GM18505 (cell line): Measurements from ENCODE around the gene SFSWAP.
"Not testable (repeated sequence)": the region's sequence is repeated elsewhere in the genome, so short reads cannot be mapped to it uniquely, and the experiment has no call there.

Experiments used
- ATAC-seq: cut with Tn5 transposase; IDR thresholded peaks from one replicate; pipeline ENCODE4 v1.9.1; 2021; ENCODE audit not compliant: unreplicated experiment
- POLR2A ChIP-seq: IDR thresholded peaks from 4 replicates; pipeline ENCODE4 v1.6.1; 2011; ENCODE audit warnings: borderline replicate concordance; ENCODE audit not compliant: insufficient read depth, insufficient read length; ENCODE audit errors: extremely low read depth

SFSWAP gene

DNA sequence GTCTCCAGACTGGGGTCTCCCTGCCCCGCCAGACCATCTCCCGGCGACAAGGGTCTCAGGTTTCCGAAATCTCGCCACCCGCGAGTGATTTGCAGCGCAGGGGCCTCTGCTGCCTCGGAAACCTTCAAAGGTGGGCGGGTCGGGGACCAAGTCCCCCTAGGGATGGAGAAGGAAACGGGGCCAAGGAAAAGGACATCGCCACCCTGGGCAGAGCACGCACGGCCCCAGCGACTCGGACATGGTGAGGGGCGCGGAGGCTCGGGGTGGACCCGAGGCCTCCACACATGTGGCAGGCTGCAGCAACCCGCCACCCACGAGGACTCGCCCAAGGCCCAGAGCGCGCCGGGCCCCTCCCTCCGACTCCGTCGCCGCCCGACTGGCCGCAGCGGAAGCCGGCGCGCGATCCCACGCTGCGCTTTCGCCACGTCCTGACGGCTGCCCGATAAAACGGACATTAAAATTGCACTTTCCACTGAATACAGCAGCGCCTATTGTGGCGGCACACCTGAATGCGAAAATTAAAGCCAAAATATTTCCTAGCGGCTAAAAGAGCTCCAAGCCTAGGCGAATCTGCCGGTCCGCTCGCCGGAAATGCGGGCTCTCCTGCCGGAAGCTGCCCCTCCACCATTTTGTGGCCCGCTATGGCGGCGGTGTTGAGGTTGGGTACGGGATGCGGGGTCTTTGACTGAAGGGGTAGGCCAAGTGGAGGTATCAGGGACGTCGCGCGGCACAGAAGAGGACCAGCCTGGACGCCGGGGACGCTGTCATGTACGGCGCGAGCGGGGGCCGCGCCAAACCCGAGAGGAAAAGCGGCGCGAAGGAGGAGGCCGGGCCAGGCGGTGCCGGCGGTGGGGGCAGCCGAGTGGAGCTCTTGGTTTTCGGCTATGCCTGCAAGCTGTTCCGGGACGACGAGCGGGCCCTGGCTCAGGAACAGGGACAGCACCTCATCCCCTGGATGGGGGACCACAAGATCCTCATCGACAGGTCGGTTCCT is at the start of gene SFSWAP:
Gene SFSWAP, plus strand, starts transcription at position 627 of the 994 bp plus-strand sequence. Its CDS starts 140 bp downstream, at position 767.
- peak; percentile 75 for TF ChIP-seq POLR2A
- ATAC-seq = peak; percentile 91

DNA sequence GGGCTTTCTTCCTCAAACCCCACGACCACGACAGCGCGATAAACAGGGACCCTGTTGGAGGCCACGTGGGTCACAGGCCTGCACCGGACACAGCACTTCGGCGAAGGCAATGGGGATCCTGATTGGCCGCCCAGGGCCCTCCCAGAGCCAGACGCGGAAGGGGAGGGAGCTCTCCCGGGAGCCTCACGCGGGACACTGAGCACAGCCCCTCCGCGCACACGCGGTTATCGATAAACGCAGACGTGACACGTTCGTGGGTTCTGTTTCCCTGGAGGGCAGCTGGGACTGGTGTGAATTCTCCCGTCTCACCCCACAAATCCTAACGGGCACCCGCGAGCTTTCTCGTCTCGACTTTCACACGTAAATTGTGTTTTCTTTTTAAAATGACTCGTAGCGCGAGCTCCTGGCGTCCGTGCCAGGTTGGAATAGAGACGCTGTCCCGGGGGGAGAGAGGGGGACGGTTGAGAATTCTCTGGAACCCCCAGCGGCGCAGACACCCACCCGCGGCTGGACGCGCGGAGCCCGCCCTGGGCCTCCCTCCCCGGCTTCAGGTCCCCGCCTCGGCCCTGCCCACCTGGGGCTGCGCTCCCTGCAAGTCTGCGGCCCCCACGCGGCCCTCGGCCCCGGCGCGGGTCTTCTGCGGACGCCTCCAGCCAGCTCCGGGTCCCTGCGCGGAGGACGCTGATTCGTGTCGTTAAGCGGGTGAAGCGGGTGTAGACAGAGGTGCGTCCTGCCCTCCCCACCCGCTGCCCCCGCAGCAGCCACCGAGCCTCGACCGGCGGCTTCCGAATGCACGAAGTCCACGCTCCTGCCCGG is 49.5 kb upstream of the SFSWAP start:
- ATAC-seq = not testable (repeated sequence)

DNA sequence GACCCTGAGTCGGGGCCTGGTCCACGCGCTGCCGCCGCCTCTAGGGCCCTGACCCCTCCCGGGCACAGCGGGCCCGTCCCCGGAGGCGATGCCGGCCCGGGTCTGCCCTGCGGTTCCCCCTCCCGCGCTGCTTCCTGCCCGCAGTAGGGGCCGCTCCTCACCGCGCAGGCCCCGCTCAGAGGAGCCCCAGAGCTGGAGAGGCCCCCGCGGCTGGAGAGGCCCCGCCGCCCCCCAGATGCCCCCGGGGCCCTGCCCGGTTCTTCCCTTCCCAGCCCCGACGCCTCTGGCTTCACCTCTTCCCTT is 49.0 kb upstream of the SFSWAP start:
- ATAC-seq = not testable (repeated sequence)

DNA sequence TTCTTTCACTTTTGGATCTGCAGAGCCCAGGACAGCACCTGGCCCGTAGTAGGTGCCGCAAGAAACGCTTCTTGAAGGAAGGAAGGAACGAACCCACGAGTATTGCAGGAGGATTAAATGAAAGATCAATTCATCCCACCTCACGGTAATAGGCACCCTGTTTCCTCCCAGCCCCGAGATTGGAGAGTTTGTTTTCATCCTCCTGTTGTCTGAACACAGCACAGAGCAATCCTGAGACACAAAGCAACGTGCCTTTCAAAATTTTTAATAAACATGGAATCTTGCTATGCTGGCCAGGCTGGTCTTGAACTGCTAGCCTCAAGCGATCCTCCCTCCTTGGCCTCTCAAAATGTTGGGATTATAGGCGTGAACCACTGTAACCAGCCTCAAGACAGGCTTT is 48.5 kb upstream of the SFSWAP start:
- ATAC-seq = not testable (repeated sequence)

DNA sequence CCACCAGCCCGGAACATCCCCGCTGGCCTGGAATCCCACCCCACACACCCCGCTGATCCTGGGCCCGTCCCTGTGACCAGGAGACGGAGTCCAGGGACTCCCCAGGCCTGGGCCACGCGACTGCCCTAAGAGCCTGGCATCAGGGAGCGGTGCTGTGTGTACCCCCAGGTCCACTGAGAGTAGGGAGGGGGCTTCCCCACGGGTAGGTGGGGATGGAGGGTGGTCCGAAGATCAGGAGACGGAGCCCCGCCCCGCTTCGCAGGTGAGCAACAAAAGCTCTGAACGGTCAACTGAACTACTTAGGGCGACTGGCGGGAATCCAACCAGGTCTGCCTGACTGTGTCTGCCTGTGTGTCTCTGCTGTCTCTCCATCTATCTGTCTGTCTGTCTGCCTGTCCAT is 45.2 kb upstream of the SFSWAP start:
- ATAC-seq = not testable (repeated sequence)

DNA sequence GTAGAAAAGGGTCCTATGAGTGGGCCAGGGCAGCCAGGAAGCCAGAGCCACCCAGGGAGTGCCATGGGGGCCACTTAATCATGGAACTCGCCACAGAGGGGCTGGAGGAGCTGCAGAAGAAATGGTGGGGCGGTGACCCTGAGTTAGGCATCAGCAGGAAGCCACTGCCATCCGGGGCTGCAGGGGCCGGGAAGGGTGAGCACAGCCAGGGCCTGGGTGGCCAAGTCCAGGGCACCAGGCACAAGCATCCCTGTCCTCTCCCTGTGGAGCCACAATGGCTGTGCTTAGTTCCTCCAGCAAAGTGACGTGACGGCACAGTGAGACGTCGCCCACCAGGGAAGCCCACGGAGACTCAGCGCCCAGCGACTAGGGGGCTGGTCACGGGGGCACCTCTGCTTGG is 44.4 kb upstream of the SFSWAP start:
- not testable (repeated sequence) for ATAC-seq

DNA sequence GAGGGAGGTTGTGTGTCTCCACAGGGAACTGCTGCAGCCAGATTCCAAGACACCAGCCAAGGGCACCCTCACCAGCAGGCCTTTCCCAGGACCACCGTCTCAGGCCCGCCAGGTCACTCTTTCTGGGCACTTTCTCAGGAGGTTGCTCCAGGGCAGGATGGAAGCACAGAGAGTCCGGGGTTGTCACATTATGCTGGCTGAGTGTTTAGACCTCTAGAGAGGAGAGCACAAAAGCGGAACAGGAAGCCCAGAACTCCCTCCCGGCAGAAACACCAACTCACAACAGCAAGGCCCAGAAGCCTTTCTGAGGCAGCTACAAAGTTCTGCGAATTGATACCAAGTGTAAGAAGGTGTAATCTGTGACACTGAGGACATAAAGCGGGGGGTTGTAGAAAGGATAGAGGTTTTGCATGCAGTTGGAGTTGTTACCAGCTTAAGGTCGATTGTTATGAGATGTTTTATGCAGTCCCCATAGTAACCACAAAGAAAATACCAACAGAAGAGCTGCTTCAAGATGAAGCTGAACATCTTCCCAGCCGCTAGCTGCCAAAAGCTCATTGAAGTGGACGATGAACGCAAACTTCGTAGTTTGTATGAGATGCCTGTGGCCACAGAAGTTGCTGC is 43.8 kb upstream of the SFSWAP start:
- not testable (repeated sequence) for ATAC-seq

DNA sequence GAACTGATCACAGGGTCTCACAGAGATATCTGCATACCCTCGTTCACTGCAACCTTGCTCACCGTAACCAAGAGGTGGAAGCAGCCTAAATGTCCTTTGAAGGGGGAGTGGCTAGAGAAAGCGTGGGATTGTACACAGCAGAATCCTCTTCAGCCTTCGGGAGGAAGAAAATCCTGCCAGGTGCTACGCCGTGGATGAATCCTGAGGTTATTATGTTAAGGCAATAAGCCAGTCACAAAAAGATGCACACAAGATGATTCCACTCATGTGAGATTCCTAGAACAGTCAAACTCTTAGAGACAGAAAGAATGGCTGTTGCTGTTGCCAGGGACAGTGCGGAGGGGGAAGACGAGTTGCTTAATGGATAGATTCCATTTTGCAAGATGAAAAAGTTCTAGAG is 39.6 kb upstream of the SFSWAP start:
- no peak for ATAC-seq
- no peak for TF ChIP-seq POLR2A

DNA sequence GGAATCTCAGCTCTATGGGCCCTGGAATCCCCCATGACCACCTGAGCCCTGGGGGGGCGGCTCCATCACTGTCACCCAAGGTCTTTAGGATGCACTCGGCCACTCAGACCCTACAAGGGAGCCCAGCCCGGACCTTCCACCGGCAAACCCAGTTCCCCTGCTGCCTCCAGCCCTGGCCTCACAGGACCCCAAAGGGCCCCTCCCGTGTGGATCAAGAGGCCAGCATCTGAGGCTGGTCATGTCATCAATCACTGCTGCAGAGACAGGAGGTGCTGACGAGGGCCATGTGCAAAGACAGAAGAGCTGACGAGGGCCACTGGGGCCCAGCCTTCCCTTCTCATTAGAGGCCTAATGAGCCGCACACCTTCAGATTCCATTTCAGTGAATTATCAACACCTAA is 39.0 kb upstream of the SFSWAP start:
- ATAC-seq = no peak

DNA sequence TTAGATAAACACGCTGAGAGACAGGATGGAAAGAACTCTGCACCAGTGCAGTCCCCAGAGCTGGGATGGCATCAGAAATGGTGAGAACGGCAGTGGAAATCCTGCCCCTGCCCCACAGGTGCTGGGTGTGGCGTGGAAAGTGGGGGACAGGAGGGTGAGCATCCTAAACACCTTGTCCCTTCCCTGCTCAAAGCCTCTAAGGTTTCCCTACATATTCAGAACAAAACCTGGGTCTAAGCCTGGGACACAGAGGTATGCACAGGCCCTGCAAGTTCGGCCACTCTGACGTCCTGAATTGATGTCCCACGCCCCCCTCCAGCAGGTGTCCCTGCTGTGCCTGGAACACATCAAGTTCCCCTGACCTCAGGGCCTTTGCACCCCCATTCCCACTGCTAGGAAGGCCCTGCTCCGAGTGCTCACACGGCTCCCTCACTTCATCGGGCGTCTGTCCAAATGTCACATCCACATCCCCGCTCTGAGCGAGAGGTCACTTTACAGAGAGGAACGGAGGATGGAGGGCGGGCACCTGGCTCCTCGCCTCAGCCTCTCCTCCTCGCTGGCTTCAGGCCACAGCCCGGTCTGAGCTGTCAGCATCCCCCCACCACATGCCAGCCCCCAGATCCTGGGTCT is 38.5 kb upstream of the SFSWAP start:
- TF ChIP-seq POLR2A = no peak
- no peak for ATAC-seq

More for the DNA sequence above, 39.0 kb upstream of the SFSWAP start:
- no peak for TF ChIP-seq POLR2A

DNA sequence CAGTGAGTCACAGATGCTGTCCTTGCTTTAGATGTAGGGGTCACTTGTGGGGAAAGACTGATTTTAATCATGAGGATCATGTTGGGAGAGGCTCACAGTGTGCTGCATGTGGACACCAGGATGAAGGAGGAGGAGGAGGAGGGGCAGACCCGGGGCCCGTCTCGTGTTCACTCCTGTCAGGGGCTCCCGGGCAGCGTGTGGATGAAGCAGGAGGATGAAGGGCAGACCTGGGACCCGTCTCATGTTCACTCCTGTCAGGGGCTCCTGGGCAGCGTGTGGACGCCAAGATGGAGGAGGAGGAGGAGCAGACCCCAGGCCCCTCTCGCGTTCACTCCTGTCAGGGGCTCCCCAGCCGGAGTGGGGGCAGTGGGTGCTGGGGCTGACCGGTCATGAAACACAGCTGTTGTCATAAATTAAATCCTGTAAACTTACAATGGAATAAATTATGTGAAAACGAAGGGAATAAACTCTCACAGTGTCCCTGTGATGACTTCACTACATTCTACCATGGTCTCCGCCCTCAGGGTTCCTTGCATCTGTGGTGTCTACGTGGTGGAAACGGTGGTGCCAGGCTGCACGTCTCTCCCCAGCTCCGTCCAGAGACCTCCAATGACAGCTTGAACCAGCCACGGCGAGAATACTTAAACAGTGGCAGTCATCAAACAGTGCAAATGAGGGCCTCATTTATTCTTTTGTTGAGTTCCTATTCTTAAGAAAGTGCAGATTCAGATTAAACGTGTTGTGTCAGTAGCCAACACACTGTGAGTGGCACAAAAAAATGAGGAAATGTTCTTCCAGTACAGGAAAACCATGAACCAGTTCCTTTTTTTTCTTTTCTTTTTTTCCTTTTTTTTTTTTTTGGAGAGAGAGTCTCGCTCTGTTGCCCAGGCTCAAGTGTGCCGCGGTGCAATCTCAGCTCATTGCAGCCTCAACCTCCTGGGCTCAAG is 37.7 kb upstream of the SFSWAP start:
- TF ChIP-seq POLR2A = no peak
- no peak for ATAC-seq

DNA sequence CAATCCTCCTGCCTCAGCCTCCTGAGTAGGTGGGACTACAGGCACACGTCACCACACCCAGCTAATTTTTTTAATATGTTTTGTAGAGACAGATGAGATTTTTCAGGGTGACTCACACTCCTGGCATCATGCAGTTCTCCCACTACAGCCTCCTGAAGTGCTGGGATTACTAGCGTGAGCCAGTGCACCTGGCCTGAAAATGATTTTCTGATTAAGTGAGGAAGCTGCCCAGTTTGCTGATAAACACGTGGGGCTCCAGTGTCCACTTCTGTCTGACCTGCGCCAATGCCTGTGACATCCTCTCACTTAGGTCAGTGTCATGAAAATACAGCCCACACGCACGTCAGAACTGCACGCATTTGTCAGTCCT is 37.0 kb upstream of the SFSWAP start:
- no peak for TF ChIP-seq POLR2A
- no peak for ATAC-seq

DNA sequence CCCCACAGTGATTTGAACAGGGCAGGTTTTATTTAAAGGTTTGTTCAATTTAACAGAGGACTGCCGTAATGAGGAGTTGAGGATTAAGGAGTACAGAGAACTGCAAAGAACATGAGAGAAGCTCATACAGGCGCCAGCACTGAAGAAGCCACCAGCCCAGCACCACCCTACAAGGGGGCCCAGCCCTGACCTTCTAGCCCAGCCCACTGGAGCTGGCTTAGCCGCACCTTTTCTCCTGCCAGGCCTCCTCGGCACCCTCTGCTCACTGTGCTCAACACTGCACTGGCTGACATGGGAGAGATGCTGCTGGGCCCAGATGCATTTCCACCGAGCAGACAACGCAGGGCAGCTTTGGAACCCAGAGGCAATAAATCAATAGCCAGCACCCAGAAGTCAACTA is 36.5 kb upstream of the SFSWAP start:
- ATAC-seq = no peak
- no peak for TF ChIP-seq POLR2A
